B cell (primary cell): ENCODE results near the gene CDC42EP2. TPM values are rescaled to one million over a fixed set of nuclear protein-coding genes. Genes with fewer than 3 reads are reported as not detected.

Experiments
- ATAC-seq: fragments of 200-7000 bp; cut with Tn5 transposase; one replicate; pipeline ENCODE4 v1.10.0; 2021; ENCODE audit warnings: low read depth, mild to moderate bottlenecking, moderate number of reproducible peaks, moderate library complexity
- CTCF ChIA-PET: fragments of 350-600 bp; sonication (Branson Sonifier 250); formaldehyde crosslinking; loops from one replicate; lab custom pipeline; 2021; ENCODE audit warnings: antibody characterized with exemption, inconsistent platforms; lab: Charles Lee
- POLR2A ChIA-PET: fragments of 350-600 bp; sonication (Branson Sonifier 250); formaldehyde crosslinking; loops from one replicate; lab custom pipeline; 2021; ENCODE audit warnings: antibody characterized with exemption; lab: Charles Lee
- DNase-seq: peaks from one replicate; pipeline ENCODE4 v3.0.0; 2013
- H2AFZ ChIP-seq: 2 replicates; pipeline ENCODE4 v1.6.1; 2012; ENCODE audit warnings: mild to moderate bottlenecking, low read depth, low read length; ENCODE audit not compliant: insufficient read depth, poor library complexity, severe bottlenecking
- H3K27ac ChIP-seq, 2 donors: 1 replicate in 1 of 2; 2 replicates in 1 of 2; pipeline ENCODE4 v1.5.1; 2012 to 2013; ENCODE audit warnings: low read length in 2 of 2, mild to moderate bottlenecking in 2 of 2, moderate library complexity in 1 of 2
- H3K27me3 ChIP-seq, 4 experiments: fragments of 200-600 bp in 1 of 4; sonication (generic) in 1 of 4; replicated peaks in 1 of 4; 1 replicate in 2 of 4; 2 replicates in 2 of 4; pipeline versions ENCODE4 v1.6.1 to v1.7.0; 2013 to 2016; ENCODE audit warnings: low read length in 3 of 4, mild to moderate bottlenecking in 2 of 4, mixed read lengths in 1 of 4, moderate library complexity in 1 of 4; ENCODE audit not compliant: insufficient read depth in 4 of 4, control insufficient read depth in 3 of 4; ENCODE audit errors: control extremely low read depth in 1 of 4
- H3K36me3 ChIP-seq, 2 experiments: replicated peaks in 1 of 2; 1 replicate in 1 of 2; 2 replicates in 1 of 2; pipeline versions ENCODE4 v1.6.1 to v1.7.1; 2013; ENCODE audit warnings: low read length in 1 of 2; ENCODE audit not compliant: insufficient read depth in 2 of 2, control insufficient read depth in 1 of 2; ENCODE audit errors: control extremely low read depth in 1 of 2, extremely low read depth in 1 of 2
- H3K4me1 ChIP-seq, 2 donors: fragments of 200-600 bp in 1 of 2; sonication (generic) in 1 of 2; 1 replicate in 1 of 2; 2 replicates in 1 of 2; pipeline versions ENCODE4 v1.5.1 to v1.6.1; 2013 to 2017; ENCODE audit warnings: low read length in 2 of 2; ENCODE audit not compliant: control insufficient read depth in 2 of 2, insufficient read depth in 2 of 2
- H3K4me2 ChIP-seq: replicated peaks from 2 replicates; pipeline ENCODE3; 2012; ENCODE audit warnings: mild to moderate bottlenecking, low read depth, low read length; ENCODE audit not compliant: poor library complexity, severe bottlenecking
- H3K4me3 ChIP-seq, 5 experiments: fragments of 200-600 bp in 1 of 5; sonication (generic) in 1 of 5; 1 replicate in 3 of 5; 2 replicates in 2 of 5; pipeline versions ENCODE4 v1.5.1 to v1.7.0; 2011 to 2016; ENCODE audit warnings: low read length in 4 of 5, mild to moderate bottlenecking in 4 of 5, low read depth in 2 of 5, control low read depth in 1 of 5, moderate library complexity in 1 of 5; ENCODE audit not compliant: insufficient read depth in 1 of 5; ENCODE audit errors: control extremely low read depth in 1 of 5, extremely low read depth in 1 of 5
- H3K79me2 ChIP-seq: fragments of 200-600 bp; sonication (generic); one replicate; pipeline ENCODE4 v1.6.0; 2016; ENCODE audit warnings: low read length; ENCODE audit not compliant: control insufficient read depth, insufficient read depth
- H3K9ac ChIP-seq: fragments of 200-600 bp; sonication (generic); 2 replicates; pipeline ENCODE4 v1.6.1; 2017; ENCODE audit warnings: mild to moderate bottlenecking, low read length, moderate library complexity
- H3K9me3 ChIP-seq, 3 donors: one replicate each; pipeline versions ENCODE4 v1.6.1 to v1.7.1; 2013; ENCODE audit warnings: low read length in 2 of 3; ENCODE audit not compliant: control insufficient read depth in 2 of 3, insufficient read depth in 1 of 3; ENCODE audit errors: control extremely low read depth in 1 of 3
- H4K20me1 ChIP-seq: 2 replicates; pipeline ENCODE4 v1.6.0; 2012; ENCODE audit warnings: mild to moderate bottlenecking, low read length; ENCODE audit not compliant: insufficient read depth, control insufficient read depth, poor library complexity, severe bottlenecking
- H3K27ac Mint-ChIP-seq: one replicate; pipeline ENCODE4 v1.8.0; 2021; ENCODE audit warnings: mixed read lengths
- H3K27me3 Mint-ChIP-seq: one replicate; pipeline ENCODE4 v1.8.0; 2021; ENCODE audit warnings: mixed read lengths
- H3K4me1 Mint-ChIP-seq: one replicate; pipeline ENCODE4 v1.8.0; 2021; ENCODE audit warnings: mixed read lengths
- H3K4me3 Mint-ChIP-seq: one replicate; pipeline ENCODE4 v1.8.0; 2021; ENCODE audit warnings: mixed read lengths
- H3K9me3 Mint-ChIP-seq: one replicate; pipeline ENCODE4 v1.8.0; 2022; ENCODE audit warnings: mixed read lengths; ENCODE audit not compliant: insufficient read depth
- EZH2 ChIP-seq: IDR thresholded peaks from 2 replicates; pipeline ENCODE4 v1.6.1; 2012; ENCODE audit warnings: borderline replicate concordance, low read depth, mild to moderate bottlenecking, moderate library complexity, low read length; ENCODE audit not compliant: insufficient read depth, poor library complexity, severe bottlenecking
- WGBS: methylation state at CpG from one replicate; pipeline ENCODE4 v1.1.5; 2013; ENCODE audit warnings: missing lambda C conversion rate; ENCODE audit not compliant: insufficient coverage; 5-methylcytosine and 5-hydroxymethylcytosine counted together
- intact Hi-C: fragments of 100-400 bp; cut with micrococcal nuclease; formaldehyde crosslinking; loops from one replicate; pipeline ENCODE4 v1.10.0; 2022
- polyA minus RNA-seq: library from RNA; depleted of rRNA, polyadenylated mRNA; stranded (reverse); fragments of >200 nt; gene quantifications from 2 replicates; pipeline ENCODE4 v1.2.3, GENCODE V29; 2012
- polyA plus RNA-seq: library from polyadenylated mRNA; depleted of rRNA; stranded (reverse); fragments of >200 nt; gene quantifications from 2 replicates; pipeline ENCODE4 v1.2.3, GENCODE V29; 2012
- total RNA-seq, 2 donors: library from RNA; stranded (reverse); fragments of 120-200 nt in 1 of 2; gene quantifications; 1 replicate in 1 of 2; 2 replicates in 1 of 2; pipeline versions ENCODE4 v1.2.3 to v1.2.4, GENCODE V29; 2013 to 2022
- TF ChIP-seq, protein P1 (sequence below): fragments of 200-600 bp; IDR thresholded peaks from one replicate; pipeline ENCODE4 v1.8.0; 2022; ENCODE audit warnings: antibody characterized with exemption, mild to moderate bottlenecking

Gene CDC42EP2, protein sequence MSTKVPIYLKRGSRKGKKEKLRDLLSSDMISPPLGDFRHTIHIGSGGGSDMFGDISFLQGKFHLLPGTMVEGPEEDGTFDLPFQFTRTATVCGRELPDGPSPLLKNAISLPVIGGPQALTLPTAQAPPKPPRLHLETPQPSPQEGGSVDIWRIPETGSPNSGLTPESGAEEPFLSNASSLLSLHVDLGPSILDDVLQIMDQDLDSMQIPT
- 1.1 and 1.5 TPM in 2 replicates for total RNA-seq
- 0.33 TPM for total RNA-seq (2013)
- polyA plus RNA-seq = 0.69 TPM in 1 of 2 replicates, not detected in the other
- polyA minus RNA-seq = 0.50 TPM in 1 of 2 replicates, not detected in the other

DNA sequence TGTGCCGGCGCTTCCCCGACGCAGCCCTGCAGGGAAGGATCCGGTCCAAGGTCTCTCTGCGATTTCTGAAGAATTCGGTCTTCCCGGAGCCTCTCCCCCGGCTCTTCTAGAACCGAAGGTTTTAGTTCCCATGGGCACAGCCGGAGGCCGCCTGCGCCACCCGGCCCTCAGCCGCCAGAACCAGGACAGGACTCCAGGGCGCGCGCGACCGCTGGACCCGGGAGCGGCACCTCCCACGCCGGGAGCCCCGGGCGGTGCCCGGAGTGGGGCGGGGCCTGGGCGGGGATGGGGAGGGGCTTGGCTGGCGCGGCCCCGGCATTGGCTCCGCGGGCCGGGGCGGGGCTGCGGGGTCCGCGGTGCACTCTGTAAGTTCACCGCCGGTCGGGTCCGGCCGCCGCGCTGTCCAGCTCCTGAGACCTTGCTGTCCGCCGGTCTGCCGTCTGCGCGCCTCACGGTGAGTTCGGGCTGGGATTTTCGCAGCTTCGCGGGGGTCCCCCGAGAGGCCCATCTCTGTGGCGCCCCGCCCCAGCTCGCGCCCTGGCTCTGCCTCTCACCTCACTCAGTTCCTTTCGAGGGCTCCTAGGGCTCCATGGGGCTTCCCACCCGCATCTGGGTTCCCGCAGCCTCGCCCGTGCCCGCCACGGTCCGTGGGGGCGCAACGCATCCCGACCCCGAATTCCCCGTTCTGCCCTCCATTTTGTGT lies at the start of gene CDC42EP2:
Gene CDC42EP2 (plus strand): TSS at position 366 of the 703 bp plus-strand sequence. CDS start 6,033 bp downstream, outside the sequence.
- peak within 1 kb of the TSS; percentile 91 for H3K9ac ChIP-seq
- POLR2A ChIA-PET = interaction anchor here (0.5 to 1.5 kb wide), 9 partner anchors 12 to 1065 kb away, joined by 3 to 6 read pairs (median 4); partner anchors contain the start of gene DPF2
- H3K36me3 ChIP-seq = no peaks in the 10 kb centered on the region
- Mint-ChIP-seq H3K4me1 (peaks cover 10% of the 10 kb centered on the region), H3K9me3 (no peaks in the 10 kb centered on the region), H3K4me3 (peak within 1 kb of the TSS; percentile 84), H3K27ac (no peak within 1 kb of the TSS), H3K27me3 (peaks cover 9% of the 10 kb centered on the region)
- no peaks in the 10 kb centered on the region for H4K20me1 ChIP-seq
- peaks cover 0 to 12% (median 5%) of the 10 kb centered on the region in 4 experiments for H3K27me3 ChIP-seq
- H2AFZ ChIP-seq = peak within 1 kb of the TSS; percentile 96
- CTCF ChIA-PET = interaction anchor here (0.6 to 7.4 kb wide), 33 partner anchors 9 to 466 kb away, joined by 3 to 214 read pairs (median 4); partner anchors contain the start of genes ARL2 and DPF2
- H3K4me1 ChIP-seq = peaks cover 8 to 17% of the 10 kb centered on the region in 2 donors
- peak within 1 kb of the TSS; percentile 100 for H3K4me2 ChIP-seq
- ATAC-seq (peak; percentile 96), DNase-seq (peak; percentile 85)
- intact Hi-C loops = loop anchor here (1.0 to 5.0 kb wide), 6 partner anchors 16 to 204 kb away; partner anchors contain the start of genes POLA2, TIGD3 and TM7SF2
- no peaks in the 10 kb centered on the region for H3K79me2 ChIP-seq
- TF ChIP-seq, protein P1, sequence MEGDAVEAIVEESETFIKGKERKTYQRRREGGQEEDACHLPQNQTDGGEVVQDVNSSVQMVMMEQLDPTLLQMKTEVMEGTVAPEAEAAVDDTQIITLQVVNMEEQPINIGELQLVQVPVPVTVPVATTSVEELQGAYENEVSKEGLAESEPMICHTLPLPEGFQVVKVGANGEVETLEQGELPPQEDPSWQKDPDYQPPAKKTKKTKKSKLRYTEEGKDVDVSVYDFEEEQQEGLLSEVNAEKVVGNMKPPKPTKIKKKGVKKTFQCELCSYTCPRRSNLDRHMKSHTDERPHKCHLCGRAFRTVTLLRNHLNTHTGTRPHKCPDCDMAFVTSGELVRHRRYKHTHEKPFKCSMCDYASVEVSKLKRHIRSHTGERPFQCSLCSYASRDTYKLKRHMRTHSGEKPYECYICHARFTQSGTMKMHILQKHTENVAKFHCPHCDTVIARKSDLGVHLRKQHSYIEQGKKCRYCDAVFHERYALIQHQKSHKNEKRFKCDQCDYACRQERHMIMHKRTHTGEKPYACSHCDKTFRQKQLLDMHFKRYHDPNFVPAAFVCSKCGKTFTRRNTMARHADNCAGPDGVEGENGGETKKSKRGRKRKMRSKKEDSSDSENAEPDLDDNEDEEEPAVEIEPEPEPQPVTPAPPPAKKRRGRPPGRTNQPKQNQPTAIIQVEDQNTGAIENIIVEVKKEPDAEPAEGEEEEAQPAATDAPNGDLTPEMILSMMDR = no peak
- no peak for TF ChIP-seq EZH2
- H3K9me3 ChIP-seq = no peaks in the 10 kb centered on the region
- WGBS = under 1% methylated on average over 74 of the region's 74 CpGs
- peak within 1 kb of the TSS; percentile 40 to 85 (median 81) for H3K4me3 ChIP-seq
- peak within 1 kb of the TSS in 1 of 2 donors; percentile 51 for H3K27ac ChIP-seq
